GM23248 (cell line): ENCODE measurements around the gene LYPD6B.

Source experiments
- EZH2 ChIP-seq: fragments of 200-600 bp; sonication (generic); IDR thresholded peaks from 2 replicates; pipeline ENCODE4 v1.6.1; 2018; ENCODE audit warnings: antibody characterized with exemption, mild to moderate bottlenecking; ENCODE audit not compliant: insufficient read depth, poor library complexity, severe bottlenecking
- EZH2phosphoT487 ChIP-seq: fragments of 200-600 bp; sonication (generic); IDR thresholded peaks from 2 replicates; pipeline ENCODE4 v1.6.1; 2018; ENCODE audit warnings: antibody characterized with exemption, moderate library complexity, mild to moderate bottlenecking, low read depth; ENCODE audit not compliant: insufficient read depth

DNA sequence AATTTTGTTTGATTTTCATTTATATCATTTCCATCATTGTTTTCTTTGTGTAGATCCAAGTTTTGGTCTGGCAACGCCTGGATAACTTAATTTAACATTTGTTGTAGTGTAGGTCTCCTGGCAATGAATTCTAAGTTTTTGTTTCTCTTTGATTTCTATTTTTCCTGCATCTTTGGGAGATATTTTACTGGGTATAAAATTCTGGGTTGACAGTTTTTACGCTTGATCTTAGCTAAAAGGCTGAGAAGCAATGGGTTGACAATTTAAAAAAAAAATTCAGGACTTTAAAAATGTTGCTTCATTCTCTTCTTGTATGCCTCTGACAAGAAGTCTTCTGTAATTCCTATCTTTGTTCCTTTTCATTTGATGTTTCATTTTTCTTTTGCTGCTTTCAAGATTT, 8.6 kb downstream of the LYPD6B start:
- no peak for TF ChIP-seq EZH2phosphoT487
- TF ChIP-seq EZH2: no peak
